ENCODE measurements around the gene OR52H1. TPM values are rescaled to one million over a fixed set of nuclear protein-coding genes. Genes with fewer than 3 reads are reported as not detected.

OR52H1 gene
- total and polyA plus RNA-seq, 2 of the 4 experiments (the other 2 are of a cell fraction): 0.18 TPM; not detected in 1

GRCh38 chr11:5534046-5534445 lies 14.3 kb downstream of the OR52H1 start:
- H2BK15ac ChIP-seq (ENCODE audit: low read depth, low read length): no peak overlapping the region
- H2BK120ac ChIP-seq (ENCODE audit: low read depth, low read length): no peak overlapping the region
- ChIA-PET CTCF (no interaction called here), POLR2A (ENCODE audit: unreplicated experiment) (no interaction called here)
- no peaks in the 10 kb centered on the region for H3K36me3 ChIP-seq (ENCODE audit: control insufficient read depth, insufficient read depth, low read length)
- H3K9me1 ChIP-seq (ENCODE audit: insufficient read depth, low read length): no peaks in the 10 kb centered on the region
- H3K27ac ChIP-seq (ENCODE audit: insufficient read depth, low read length): no peak overlapping the region
- H3K9me3 ChIP-seq (ENCODE audit: control insufficient read depth, insufficient read depth, low read length): no peaks in the 10 kb centered on the region
- H4K20me1 ChIP-seq (ENCODE audit: insufficient read depth, low read length): no peaks in the 10 kb centered on the region
- in situ Hi-C loops (cut with MboI; ENCODE audit: low sequenced_read_pairs) (no loop called here), intact Hi-C loops (cut with micrococcal nuclease) (no loop called here), dilution Hi-C loops (cut with HindIII; ENCODE audit: low sequenced_read_pairs, unreplicated experiment) (no loop called here)
- H2BK5ac ChIP-seq (ENCODE audit: low read depth, low read length, poor library complexity, severe bottlenecking): no peak overlapping the region
- no peak overlapping the region for H3K18ac ChIP-seq (ENCODE audit: low read depth, low read length)
- no peak overlapping the region for H3K9ac ChIP-seq (ENCODE audit: low read depth, low read length)
- no peak overlapping the region for H2AK5ac ChIP-seq (ENCODE audit: low read depth, low read length)
- no peak overlapping the region for H4K91ac ChIP-seq (ENCODE audit: insufficient read depth, low read depth, low read length)
- no peak overlapping the region for H3K4me2 ChIP-seq (ENCODE audit: low read depth, low read length)
- no peak overlapping the region for H2AK9ac ChIP-seq (replicated peaks; ENCODE audit: low read depth, low read length, poor library complexity)
- no peak overlapping the region for H3K4me3 ChIP-seq (ENCODE audit: insufficient read depth, low read depth, low read length)
- DNase-seq: no peak
- no peak overlapping the region for H4K8ac ChIP-seq (ENCODE audit: low read depth in 2 of 2, low read length in 2 of 2)
- H2AFZ ChIP-seq (replicated peaks; ENCODE audit: low read length, poor library complexity): no peak overlapping the region
- H3K56ac ChIP-seq (ENCODE audit: extremely low read depth, insufficient read depth, low read length): no peak overlapping the region
- H3K4me1 ChIP-seq (ENCODE audit: control insufficient read depth, insufficient read depth, low read length): no peaks in the 10 kb centered on the region
- WGBS, 2 experiments (ENCODE audit: extremely low coverage in 2 of 2, insufficient read length in 1 of 2): no CpG with 5 or more reads among the region's 1 CpG
- no peak overlapping the region for H3K14ac ChIP-seq (replicated peaks; ENCODE audit: low read depth, low read length)
- no peak for ATAC-seq (ENCODE audit: low read depth)
- no peak overlapping the region for H3K23ac ChIP-seq (ENCODE audit: low read depth, low read length)
- no peak overlapping the region for H2BK20ac ChIP-seq (ENCODE audit: low read depth, low read length)
- no peak overlapping the region for H4K5ac ChIP-seq (ENCODE audit: low read depth, low read length)
- no peaks in the 10 kb centered on the region; the same call in 1 of the 2 replicates for H3K27me3 ChIP-seq (ENCODE audit: control insufficient read depth, insufficient read depth, low read length)
- no TSS peak for BruUV-seq (replicated peaks)
- TF ChIP-seq MXI1 (IDR thresholded peaks at IDR 0.05; ENCODE audit: borderline replicate concordance, low read depth, low read length): no peak
- TF ChIP-seq CEBPB (IDR thresholded peaks at IDR 0.05; ENCODE audit: low read depth, low read length): 0 out of 2 replicates have a peak, but pooled peaks have one; percentile 21
- H3K79me1 ChIP-seq (ENCODE audit: low read depth in 1 of 2, low read length in 2 of 2): no peaks in the 10 kb centered on the region
- H3K4ac ChIP-seq (ENCODE audit: low read depth, low read length): no peak overlapping the region

Measured in IMR-90 (cell line).